Middle frontal gyrus (tissue), 1 donor: ENCODE data around the gene ORC1.

Experiments
- DNase-seq: peaks from one replicate; pipeline ENCODE4 v3.0.0-alpha.2; 2015; ENCODE audit warnings: low spot score; ENCODE audit errors: extremely low spot score

Gene ORC1

GRCh38 chr1:52345252-52345651 is 59.0 kb downstream of the ORC1 start:
- no peak for DNase-seq

- no peak for DNase-seq
These were observed 60.2 kb downstream of the ORC1 start for GRCh38 chr1:52343979-52344378.

GRCh38 chr1:52341655-52342260 is 62.5 kb downstream of the ORC1 start:
- no peak for DNase-seq

- DNase-seq: no peak
These were observed 66.8 kb downstream of the ORC1 start for GRCh38 chr1:52337439-52337838.

- no peak for DNase-seq
These were observed 69.2 kb downstream of the ORC1 start for GRCh38 chr1:52334906-52335528.

- no peak for DNase-seq
These were observed 71.8 kb downstream of the ORC1 start for GRCh38 chr1:52332411-52332810.

GRCh38 chr1:52328615-52329014 is 75.6 kb downstream of the ORC1 start:
- DNase-seq: no peak

GRCh38 chr1:52325786-52326185 is 78.4 kb downstream of the ORC1 start:
- DNase-seq: no peak

GRCh38 chr1:52323731-52324130 is 80.5 kb downstream of the ORC1 start:
- no peak for DNase-seq
